Keratinocyte (primary cell): ENCODE measurements around the gene CCDC192. TPM values are rescaled to one million over a fixed set of nuclear protein-coding genes. Genes with fewer than 3 reads are reported as not detected.

Experiments
- DNase-seq: peaks from one replicate; pipeline ENCODE4 v3.0.0-alpha.2; 2011; ENCODE audit warnings: low read depth, missing footprints, low spot score
- FAIRE-seq: peaks from 2 replicates; lab custom pipeline; 2011; peaks lifted over from hg19 to GRCh38; lab: Jason Lieb, UNC
- H2AFZ ChIP-seq: 2 replicates; pipeline ENCODE4 v1.6.0; 2012; ENCODE audit warnings: low read length, control low read depth, inconsistent platforms; ENCODE audit not compliant: control insufficient read depth
- H3K27ac ChIP-seq: 2 replicates; pipeline ENCODE4 v1.5.1; 2011; ENCODE audit warnings: low read length; ENCODE audit not compliant: control insufficient read depth, insufficient read depth
- H3K27me3 ChIP-seq: 3 replicates; pipeline ENCODE4 v1.6.0; 2011; ENCODE audit warnings: low read length; ENCODE audit not compliant: control insufficient read depth, insufficient read depth; ENCODE audit errors: extremely low read depth
- H3K36me3 ChIP-seq, 2 experiments: 2 replicates in 1 of 2; 3 replicates in 1 of 2; pipeline ENCODE4 v1.5.1; 2011; ENCODE audit warnings: low read length in 2 of 2, mild to moderate bottlenecking in 1 of 2; ENCODE audit not compliant: control insufficient read depth in 2 of 2, insufficient read depth in 2 of 2; ENCODE audit errors: extremely low read depth in 1 of 2
- H3K4me1 ChIP-seq: 3 replicates; pipeline ENCODE4 v1.5.1; 2011; ENCODE audit warnings: low read length; ENCODE audit not compliant: control insufficient read depth, insufficient read depth; ENCODE audit errors: extremely low read depth
- H3K4me2 ChIP-seq: 3 replicates; pipeline ENCODE4 v1.6.0; 2011; ENCODE audit warnings: low read depth, low read length; ENCODE audit not compliant: control insufficient read depth, insufficient read depth; ENCODE audit errors: extremely low read depth
- H3K4me3 ChIP-seq, 3 experiments: fragments of 200-600 bp in 1 of 3; sonication (generic) in 1 of 3; 2 replicates in 2 of 3; 3 replicates in 1 of 3; pipeline ENCODE4 v1.5.1; 2011 to 2016; ENCODE audit warnings: low read length in 3 of 3, mild to moderate bottlenecking in 3 of 3, control low read depth in 2 of 3, inconsistent platforms in 1 of 3, low read depth in 1 of 3, mixed read lengths in 1 of 3, mixed run types in 1 of 3, moderate library complexity in 1 of 3; ENCODE audit not compliant: control insufficient read depth in 2 of 3, insufficient read depth in 2 of 3; ENCODE audit errors: extremely low read depth in 1 of 3
- H3K79me2 ChIP-seq: 2 replicates; pipeline ENCODE4 v1.6.0; 2012; ENCODE audit warnings: low read length; ENCODE audit not compliant: control insufficient read depth, insufficient read depth
- H3K9ac ChIP-seq: 3 replicates; pipeline ENCODE4 v1.6.0; 2011; ENCODE audit warnings: low read length; ENCODE audit not compliant: control insufficient read depth, insufficient read depth; ENCODE audit errors: extremely low read depth
- H3K9me1 ChIP-seq: 3 replicates; pipeline ENCODE4 v1.6.0; 2011; ENCODE audit warnings: low read length; ENCODE audit not compliant: control insufficient read depth, insufficient read depth; ENCODE audit errors: extremely low read depth
- H3K9me3 ChIP-seq: 2 replicates; pipeline ENCODE4 v1.5.1; 2012; ENCODE audit warnings: low read depth, low read length; ENCODE audit not compliant: control insufficient read depth
- H4K20me1 ChIP-seq: 3 replicates; pipeline ENCODE4 v1.6.0; 2011; ENCODE audit warnings: low read length; ENCODE audit not compliant: control insufficient read depth, insufficient read depth; ENCODE audit errors: extremely low read depth
- CTCF ChIP-seq, 3 experiments: IDR thresholded peaks in 1 of 3; conservative IDR thresholded peaks in 1 of 3; optimal IDR thresholded peaks in 1 of 3; 2 replicates in 2 of 3; 3 replicates in 1 of 3; pipeline versions ENCODE3 to v1.5.1; 2011; ENCODE audit warnings: low read length in 3 of 3, mild to moderate bottlenecking in 3 of 3, moderate library complexity in 2 of 3, control low read depth in 1 of 3, inconsistent platforms in 1 of 3; ENCODE audit not compliant: insufficient read depth in 2 of 3; ENCODE audit errors: extremely low read depth in 1 of 3
- EZH2 ChIP-seq: IDR thresholded peaks from one replicate; pipeline ENCODE4 v1.6.1; 2012; ENCODE audit warnings: inconsistent platforms, mild to moderate bottlenecking, low read length, moderate library complexity
- dilution Hi-C: fragments of 300-500 bp; cut with MboI; formaldehyde crosslinking; loops from one replicate; pipeline ENCODE4 v1.7.0; 2020; ENCODE audit warnings: low sequenced_read_pairs; ENCODE audit not compliant: extremely low pct_ligation_motif_present
- polyA plus RNA-seq, 5 experiments: library from polyadenylated mRNA; depleted of rRNA in 3 of 5; stranded (reverse) in 3 of 5; stranded (forward) in 1 of 5; unstranded in 1 of 5; fragments of >200 nt; gene quantifications; 1 replicate in 1 of 5; 2 replicates in 3 of 5; 3 replicates in 1 of 5; pipeline versions ENCODE4 v1.2.1 to v1.2.3, GENCODE V29; 2011 to 2012; ENCODE audit warnings: missing spikeins in 2 of 5, low read depth in 1 of 5, low replicate concordance in 1 of 5

Gene CCDC192
- polyA plus RNA-seq, 1 donor (not counting 4 experiments of a cell fraction or from before 2014, with no cell fraction given): not detected

GRCh38 chr5:127660047-127660733 lies 43.0 kb upstream of the CCDC192 start:
- Histone ChIP-seq H3K36me3 (no peaks in the 10 kb centered on the region), H3K27me3 (no peaks in the 10 kb centered on the region), H3K4me1 (no peaks in the 10 kb centered on the region), H3K4me3 (no peak overlapping the region), H3K9me1 (no peaks in the 10 kb centered on the region), H3K79me2 (no peaks in the 10 kb centered on the region), H3K4me2 (no peak overlapping the region), H2AFZ (no peak overlapping the region), H3K9me3 (no peaks in the 10 kb centered on the region), H3K9ac (no peak overlapping the region), H4K20me1 (no peaks in the 10 kb centered on the region), H3K27ac (no peak overlapping the region)
- no peak for DNase-seq
- dilution Hi-C loops: no loop called here
- no peak for FAIRE-seq
- TF ChIP-seq EZH2: no peak
- no peak for TF ChIP-seq CTCF (optimal IDR thresholded peaks at IDR 0.05 in 1 of 3, IDR thresholded peaks at IDR 0.05 in 1 of 3, conservative IDR thresholded peaks at IDR 0.05 in 1 of 3; ENCODE audit: extremely low read depth in 1 of 3, insufficient read depth in 2 of 3, low read length in 3 of 3)

DNA sequence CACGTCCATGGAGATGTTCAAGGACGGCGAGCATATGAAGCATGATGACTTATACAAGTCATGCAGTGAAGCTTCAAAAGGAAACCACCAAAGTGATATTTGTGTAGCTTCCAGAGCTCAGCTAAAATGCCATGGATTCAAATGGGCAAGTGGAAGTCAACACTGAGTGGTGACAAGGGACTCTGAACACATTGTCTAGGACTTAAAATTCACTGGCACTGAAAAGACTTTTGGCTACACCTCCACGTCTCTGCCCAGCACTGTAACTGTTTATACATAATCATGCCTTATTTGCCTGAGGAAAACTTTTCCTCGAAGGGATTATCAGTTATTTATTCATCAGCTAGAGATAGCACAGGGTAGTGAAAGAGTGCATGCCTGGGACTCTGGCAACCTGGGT lies 39.1 kb upstream of the CCDC192 start:
- Histone ChIP-seq H3K27me3 (no peaks in the 10 kb centered on the region), H3K9ac (no peak overlapping the region), H3K4me1 (no peaks in the 10 kb centered on the region), H3K9me1 (no peaks in the 10 kb centered on the region), H3K4me2 (no peak overlapping the region), H3K36me3 (no peaks in the 10 kb centered on the region), H3K27ac (no peak overlapping the region), H3K4me3 (no peak overlapping the region), H2AFZ (no peak overlapping the region), H3K79me2 (no peaks in the 10 kb centered on the region), H3K9me3 (no peaks in the 10 kb centered on the region), H4K20me1 (no peaks in the 10 kb centered on the region)
- no peak for FAIRE-seq
- TF ChIP-seq EZH2 (no peak), CTCF (optimal IDR thresholded peaks at IDR 0.05 in 1 of 3, IDR thresholded peaks at IDR 0.05 in 1 of 3, conservative IDR thresholded peaks at IDR 0.05 in 1 of 3; ENCODE audit: extremely low read depth in 1 of 3, insufficient read depth in 2 of 3, low read length in 3 of 3) (no peak)
- no peak for DNase-seq
- dilution Hi-C loops: no loop called here
